NCI-H345 treated with DMSO at 0.1 percent for 48 hours (cell line): ENCODE results near the gene TGFBR3.
"Not testable (repeated sequence)": the region's sequence is repeated elsewhere in the genome, so short reads cannot be mapped to it uniquely, and the experiment has no call there.

Experiments used
- DNase-seq: peaks from one replicate; lab custom pipeline; 2025; ENCODE audit not compliant: unreplicated experiment; lab: John Stamatoyannopoulos, UW

The TGFBR3 gene

DNA sequence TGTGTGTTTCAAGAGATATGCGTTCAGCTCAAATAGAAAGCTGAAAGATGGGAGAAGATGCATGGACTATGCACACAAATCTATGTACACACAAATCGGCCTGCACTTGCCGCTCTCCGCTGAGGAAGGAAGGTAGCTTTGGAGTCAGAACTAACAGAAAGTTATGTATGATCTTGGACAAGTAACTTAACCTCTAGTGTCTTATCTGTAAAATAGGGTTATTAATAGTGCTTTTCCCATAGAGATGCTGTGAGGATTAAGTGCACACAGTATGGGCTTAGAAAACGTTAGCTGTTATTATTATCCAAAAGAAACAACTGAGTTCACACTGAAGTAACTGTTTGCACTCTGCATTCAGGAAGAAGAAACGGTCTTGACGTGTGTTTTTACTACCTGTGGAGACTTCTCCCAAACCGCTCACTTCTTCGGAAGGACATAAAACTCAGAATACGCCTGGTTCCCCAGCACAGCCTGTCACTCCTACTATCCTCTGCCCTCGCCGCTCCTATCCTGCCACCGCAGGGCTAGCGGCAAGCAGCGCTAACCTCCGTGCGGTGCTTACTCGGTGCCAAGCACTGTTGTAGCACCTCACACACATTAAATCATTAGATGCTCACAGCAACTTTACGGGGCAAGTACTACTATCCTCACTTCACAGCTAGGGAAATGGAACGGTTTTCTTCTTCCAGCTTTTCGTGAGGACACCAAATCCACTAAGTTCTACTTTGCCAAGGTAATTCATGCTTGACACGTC lies 1.3 kb downstream of the TGFBR3 start:
- DNase-seq: peak; percentile 9

DNA sequence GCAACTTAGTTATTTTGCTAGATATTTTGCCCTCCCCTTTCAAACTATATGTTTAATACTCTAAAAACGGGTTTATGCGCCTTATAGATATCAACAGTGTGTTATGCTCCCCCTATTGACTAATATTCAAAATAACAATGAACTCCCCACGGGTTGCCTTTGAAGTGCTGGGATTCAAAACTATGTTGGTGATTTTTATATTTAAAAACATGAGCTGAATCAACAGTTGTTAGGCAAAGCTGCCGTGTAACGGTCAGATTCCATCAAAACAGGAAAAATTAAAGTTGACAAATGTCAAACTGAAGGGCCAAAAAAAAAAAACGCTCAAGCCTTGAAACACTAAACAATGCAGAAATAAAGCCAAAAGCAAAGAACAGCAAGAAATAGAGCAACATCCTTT lies 2.5 kb downstream of the TGFBR3 start:
- no peak for DNase-seq

DNA sequence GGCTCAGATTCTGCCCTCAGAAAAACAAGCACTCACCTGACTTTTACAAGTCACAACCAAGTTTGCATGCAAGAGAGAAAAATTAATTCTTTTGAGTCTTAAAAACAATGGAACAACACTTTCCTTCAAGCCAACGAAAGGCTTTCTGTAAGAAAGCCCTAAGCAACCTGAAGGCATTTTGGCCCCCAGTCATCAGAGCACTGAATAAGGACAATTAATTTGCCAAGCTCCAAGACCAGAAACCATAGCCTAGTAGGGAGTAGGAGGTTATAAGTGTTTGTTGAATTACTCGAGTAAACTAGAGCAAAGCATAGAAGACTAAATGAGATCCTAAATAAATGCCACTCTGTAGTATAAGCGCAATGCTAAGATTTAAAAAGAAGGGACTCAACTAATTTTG lies 4.7 kb downstream of the TGFBR3 start:
- DNase-seq: no peak

DNA sequence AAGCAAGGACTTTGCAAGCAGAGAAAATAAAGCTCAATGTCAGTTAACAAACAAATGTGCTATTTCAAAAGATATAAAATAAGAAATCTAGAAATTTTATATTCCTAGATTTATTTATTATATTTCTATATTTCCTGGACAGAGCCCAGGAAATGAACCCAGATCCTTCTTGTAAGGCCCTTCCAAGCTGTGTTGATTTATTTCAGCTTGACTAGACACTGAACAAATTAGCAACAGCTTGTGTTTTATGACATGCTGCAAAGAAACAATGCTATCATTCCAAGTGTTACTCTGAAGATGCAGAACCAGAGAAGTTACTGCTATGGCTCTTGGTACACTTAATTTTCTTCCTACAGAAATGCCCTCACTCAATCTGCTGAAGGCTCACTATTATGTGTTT lies 6.2 kb downstream of the TGFBR3 start:
- no peak for DNase-seq

DNA sequence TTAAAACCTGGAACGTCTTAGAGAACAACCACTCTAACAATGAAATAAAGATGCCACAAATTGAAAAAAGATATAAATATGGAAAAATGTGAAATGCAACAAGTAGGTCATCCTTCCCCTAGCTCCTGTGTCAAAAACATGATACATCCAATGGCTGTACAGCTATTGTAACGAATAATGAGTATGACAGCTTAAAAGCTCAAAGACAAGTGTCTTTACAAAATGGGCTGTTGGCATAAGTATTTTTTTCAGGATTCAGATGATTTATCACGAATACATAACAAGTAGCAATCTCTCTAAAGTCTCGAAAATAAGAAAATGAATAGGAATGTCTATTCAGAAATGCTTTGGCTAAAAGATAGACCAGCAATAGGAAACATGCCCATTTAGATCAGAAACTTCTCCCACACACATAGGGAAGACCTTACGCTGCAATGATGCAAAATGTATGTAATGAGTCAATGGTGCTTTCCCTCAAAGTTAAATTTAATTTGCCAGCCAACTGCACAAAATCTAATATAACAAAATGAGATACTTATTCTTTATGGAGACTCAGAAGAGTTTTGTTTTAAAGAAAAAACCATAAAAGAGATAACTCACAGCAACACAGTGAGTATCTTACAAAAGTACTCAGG lies 8.3 kb downstream of the TGFBR3 start:
- DNase-seq: no peak

DNA sequence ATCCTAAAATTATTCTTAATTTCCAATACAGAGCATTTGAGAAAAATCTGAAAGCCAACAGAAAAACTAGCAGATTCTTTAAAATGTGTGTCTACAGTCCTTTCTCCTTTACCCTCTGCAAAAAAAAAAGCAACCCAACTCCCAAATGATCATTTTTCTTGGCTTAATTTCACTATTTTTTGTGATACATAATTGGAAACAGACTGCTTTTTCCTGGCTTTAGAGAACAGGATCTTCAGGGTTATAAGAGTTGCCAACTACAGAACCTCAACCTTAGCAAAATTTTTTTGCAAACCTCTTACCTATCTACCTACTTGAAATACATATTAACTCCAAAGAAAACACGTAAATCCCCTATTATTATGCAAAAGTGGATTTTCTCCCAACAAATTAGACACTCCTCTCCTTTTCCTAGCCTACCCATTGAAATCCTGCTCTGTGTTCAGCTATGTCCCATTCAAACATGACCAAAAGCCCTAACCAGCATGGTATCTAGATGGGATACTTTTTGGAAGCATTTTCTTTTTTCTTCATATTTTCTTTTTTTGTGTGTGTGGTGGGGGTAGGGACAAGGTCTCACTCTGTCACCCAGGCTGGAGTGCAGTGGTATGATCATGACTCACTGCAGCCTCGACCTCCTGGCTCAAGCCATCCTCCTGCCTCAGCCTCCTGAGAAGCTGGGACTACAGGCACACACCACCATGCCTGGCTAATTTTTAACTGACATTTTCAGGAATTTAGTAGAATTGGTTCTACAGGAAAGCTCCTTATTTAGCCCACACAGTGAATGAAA lies 9.0 kb downstream of the TGFBR3 start:
- no peak for DNase-seq

DNA sequence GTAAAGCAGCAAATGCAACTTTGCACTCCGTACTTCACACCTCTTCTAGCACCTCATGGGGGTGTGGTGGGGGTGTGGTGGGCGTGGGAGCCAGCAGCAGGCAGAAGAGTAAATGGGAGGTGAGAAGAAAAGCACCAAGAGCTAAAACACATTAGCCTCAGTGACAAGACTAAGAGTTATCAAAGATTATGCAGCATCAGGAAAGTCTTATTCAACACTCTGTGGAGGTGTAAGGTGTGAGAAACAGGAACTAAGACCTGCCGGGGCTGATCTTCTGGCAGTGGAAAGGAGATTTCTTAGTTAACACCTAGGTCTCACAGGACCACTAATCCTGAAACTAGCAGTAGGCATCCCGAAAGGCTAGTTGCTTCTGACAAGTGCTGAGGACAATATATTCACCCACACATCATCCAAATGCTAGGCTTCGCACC lies 9.9 kb downstream of the TGFBR3 start:
- no peak for DNase-seq

DNA sequence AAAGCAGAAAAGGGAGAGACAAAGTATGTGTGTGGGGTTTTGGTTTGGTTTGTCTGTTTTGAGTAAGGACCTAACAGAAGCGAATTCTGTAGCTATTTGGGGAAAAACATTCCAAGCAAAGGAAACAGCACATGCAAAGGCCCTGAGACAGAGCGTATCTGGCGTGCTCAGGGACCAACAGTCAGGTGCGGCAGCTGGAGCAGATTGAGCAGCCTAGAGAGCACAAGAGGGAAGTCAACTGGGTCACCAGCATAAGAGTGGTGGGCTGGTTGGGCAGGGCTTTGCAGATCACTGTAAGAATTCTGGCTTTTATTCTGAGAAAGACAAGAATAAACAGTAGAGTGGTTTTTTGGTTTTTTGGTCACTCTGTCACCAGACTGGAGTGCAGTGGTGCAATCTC lies 11.8 kb downstream of the TGFBR3 start:
- DNase-seq: no peak

DNA sequence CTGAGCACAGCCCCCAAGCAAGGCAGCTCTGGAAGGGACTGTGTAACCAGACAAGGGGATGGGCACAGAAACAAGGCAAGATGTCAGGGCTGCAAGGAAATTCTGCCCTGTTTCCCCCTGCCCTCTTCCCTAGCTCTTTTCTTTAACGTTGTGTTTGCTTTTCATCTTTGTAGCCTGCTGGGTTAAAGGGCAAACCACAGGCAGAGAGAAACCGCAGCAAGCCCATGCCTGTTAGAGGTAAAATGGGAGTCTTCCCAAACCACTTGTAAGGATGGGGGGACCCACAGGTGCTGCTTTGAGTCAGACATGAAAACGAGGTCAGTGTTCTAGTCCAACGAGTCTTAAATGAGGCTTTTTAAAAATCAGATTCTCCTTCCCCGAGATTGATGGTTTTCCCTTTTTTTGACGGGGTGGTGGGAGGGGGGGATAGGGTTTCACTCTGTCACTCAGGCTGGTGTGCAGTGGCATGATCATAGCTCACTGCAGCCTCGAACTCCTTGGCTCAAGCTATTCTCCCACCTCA lies 13.3 kb downstream of the TGFBR3 start:
- DNase-seq: no peak

DNA sequence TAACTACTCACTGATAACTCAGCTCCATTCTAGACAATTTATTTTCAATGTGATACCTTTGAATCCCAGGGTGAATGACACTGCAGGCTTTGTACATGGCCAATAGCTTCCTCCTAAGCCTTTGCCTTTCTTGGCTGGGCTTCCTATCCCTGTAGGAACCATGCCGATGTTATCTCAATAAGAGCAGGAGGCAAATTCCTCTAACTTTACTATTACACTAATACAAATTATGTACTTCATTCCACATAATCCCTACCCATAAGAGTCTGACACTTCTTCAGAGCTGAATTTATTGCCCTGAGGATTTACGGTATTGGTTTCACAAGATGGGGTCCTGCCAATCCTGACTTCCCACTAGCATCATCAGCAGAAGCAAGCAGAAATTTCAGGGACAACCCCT lies 14.0 kb downstream of the TGFBR3 start:
- no peak for DNase-seq

DNA sequence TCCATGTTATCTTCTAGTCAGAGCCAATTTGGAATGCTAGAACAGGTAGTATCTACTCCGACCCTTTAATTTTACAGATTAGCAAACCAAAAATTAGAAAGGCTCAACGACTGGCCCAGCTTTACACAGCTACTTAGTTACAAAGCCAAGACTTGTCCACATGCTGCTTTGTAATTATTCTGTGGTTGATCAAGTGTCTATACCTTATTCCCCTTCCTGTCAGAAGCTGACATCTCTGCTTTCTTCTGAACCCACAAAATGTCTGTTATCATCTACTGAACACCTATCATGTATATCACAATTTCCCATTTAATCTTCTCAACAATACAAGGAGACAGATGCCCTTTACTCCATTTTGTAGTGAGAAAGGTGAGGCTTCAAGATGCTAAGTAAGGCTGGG lies 15.6 kb downstream of the TGFBR3 start:
- no peak for DNase-seq

DNA sequence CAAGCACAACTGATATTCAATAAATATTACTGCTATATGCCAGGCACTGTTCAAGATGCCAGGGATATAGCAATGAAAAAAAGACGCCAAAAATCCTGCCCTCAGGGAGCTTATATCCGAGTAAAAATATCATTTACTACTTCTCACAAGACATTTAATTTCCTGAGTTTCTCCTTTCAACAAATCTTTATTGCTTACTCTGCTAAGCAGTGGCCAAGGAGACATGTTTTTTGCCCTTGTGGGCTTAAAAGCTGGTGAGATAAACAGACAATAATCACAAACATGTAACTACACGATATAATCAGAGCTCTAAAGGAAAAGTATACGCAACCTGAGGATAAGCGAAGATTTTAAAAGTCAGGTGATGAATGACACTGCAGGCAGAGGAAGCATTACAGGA lies 19.5 kb downstream of the TGFBR3 start:
- DNase-seq: no peak

DNA sequence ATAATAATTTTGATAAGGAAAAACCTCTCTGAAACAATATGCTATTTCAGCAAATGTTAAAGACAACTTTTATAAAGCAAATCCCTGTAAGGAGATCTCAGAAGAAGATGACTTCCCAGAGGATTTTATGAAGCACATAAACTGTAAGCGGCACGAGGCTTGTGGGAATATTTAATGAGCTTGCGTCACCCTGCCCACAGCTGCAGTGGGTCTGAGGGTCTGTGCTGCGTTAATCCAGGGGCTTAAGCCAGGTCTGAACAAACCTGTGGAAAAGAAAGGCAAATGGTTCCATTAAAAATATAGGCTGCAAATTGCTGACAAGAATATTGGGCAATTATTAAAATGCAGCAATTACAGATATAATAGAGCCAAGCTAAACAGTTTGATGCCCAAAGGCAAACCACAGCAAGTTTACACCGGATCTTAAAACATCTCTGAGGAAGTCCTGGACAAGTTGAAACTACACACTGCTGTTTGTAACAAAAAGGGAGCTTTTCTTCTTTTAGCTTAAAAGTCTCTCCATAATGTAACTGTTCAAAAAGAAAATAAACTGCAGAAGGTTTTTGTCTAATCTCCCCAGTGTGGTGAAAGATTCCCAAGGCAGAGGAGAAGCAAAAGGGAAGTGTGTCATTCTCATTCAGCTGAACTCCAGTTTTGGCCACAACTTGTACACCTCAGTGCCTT lies 21.8 kb downstream of the TGFBR3 start:
- no peak for DNase-seq

DNA sequence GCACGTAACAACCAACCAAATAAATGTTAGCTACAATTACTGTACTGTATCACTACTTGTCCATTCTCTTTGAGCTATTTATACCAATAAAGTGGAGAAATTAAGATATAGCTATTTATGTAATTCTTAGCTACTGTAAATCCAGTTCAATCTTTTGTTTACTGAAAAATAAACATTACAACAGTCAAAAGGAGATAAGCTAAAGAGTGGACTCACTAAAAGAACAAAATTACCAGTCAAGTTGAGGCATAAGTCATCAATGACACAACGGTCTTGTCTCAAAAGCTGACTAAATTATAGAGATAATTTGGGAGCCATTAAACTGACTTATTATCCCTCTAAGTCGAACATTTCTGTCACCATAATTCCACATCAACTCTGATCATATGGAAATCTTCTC lies 22.5 kb downstream of the TGFBR3 start:
- DNase-seq: no peak

DNA sequence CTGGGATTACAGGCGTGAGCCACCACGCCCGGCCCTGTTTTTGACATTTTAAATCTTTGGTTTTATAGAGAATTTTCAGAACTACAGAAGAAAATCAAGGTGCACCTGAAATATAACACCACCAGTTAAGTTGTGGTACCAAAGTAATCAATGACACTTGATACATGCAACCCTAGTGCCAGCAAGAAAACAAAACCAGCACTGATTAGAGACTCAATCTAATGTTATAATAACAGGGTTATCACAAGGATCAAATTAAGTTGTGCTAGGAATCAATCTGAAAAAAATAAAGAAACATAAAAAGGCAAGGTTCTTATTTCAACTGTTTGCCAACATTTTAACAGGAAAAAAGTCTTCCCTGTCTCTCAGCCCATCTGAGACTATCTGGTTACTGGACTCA lies 23.8 kb downstream of the TGFBR3 start:
- DNase-seq: no peak

DNA sequence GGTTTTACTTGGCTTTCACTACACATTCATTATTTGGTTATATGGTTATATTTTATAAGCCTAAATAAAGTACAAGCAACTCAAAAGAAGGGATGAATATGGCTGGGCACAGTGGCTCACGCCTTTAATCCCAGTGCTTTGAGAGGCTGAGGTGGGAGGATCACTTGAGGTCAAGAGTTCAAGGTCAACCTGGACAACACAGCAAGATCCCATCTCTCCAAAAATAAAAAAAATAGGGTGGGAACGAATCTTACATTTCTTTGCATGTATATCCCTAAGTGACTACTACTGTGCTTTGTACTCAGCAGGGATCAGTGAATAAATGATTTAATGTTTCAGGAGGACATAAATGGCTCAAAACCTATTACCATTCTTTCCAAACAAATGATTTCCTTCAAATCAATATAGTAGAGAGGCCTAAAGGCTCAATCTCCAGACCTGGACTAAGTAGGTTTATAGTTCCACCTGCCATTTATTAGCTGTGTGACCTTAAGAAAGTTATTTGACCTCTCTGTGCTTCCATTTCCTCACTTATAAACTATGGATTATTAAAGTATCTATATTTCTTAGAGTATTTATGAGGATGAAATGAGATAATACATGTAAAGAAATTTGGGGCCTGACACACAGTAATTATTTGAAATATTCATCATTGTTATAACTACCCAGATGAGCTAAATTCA lies 28.3 kb downstream of the TGFBR3 start:
- no peak for DNase-seq

DNA sequence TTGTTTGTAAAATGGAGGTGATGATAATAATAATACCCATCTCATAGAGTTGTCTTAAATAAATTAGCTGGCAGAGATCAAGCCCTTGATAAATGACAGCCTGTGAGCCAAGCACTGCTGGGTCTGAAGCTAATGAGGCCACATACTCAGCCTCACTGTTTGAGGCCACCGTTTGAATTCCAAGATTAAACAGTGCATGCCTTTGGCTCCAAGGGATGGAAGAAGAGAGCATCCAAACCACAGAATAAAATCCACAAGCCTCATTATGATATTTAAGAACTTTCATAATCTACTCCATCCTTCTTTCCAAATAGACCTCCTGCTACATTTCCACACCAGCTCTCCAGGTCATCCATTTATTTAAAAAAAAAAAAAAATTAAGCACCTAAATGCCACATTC lies 29.0 kb downstream of the TGFBR3 start:
- no peak for DNase-seq

DNA sequence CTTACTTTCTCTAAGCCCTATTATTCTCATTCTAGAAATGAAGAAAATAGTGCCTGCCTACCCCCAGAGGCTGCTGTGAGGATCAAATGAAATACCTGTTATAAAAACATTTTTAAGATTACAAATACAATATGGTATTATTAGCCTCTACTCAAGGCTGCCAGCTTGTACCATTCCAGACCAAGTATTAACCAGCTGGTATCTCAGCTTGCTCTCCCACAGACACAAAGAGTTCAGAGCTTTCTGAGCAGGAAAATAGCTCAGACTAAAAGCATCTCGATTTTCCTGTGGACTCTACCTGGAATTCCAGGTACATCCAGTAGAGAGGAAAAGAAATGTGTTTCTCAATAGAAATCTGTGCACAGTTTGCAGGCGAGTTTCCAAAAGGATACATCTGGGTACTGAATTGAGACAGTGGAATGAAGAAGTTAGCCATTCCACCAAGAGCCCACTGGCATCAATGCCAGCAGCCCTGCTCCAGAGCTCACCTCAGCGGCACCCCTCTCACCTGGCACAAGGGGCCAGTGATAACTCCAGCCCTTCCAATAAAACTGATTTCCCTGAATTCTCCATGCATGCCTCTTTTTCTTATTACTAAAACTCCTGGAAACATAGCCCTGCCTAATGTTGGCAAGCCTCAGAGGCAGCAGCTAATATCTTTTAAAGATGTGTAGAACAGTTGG lies 31.0 kb downstream of the TGFBR3 start:
- no peak for DNase-seq

DNA sequence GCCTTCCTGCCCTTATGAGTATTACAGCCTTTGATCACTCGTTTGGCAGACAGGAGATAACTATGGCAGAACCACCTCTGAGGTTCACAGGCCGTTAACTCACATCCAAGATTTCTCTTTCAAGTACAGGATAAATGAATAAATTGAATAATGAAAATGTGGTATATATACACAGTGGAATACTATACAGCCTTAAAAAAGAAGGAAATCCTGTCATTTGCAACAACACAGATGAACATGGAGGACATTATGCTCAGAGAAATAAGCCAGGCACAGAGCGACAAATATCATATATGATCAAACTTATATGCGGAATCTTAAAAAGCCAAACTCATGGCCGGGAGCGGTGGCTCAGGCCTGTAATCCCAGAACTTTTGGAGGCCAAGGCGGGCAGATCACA lies 32.6 kb downstream of the TGFBR3 start:
- no peak for DNase-seq

DNA sequence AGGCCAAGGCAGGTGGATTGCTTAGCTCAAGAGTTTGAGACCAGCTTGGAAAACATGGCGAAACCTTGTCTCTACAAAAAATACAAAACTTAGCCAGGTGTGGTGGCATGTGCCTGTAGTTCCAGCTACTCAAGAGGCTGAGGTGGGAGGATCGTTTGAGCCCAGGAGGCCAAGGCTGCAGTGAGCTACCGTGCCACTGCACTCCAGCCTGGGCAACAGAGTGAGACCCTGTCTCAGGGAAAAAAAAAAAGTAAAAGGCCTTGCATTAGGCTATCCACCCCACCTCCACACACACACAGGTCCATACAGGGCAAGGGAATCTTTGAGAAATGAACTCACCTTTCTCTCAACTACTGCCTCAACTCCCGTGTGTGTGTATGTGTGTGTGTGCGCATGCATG lies 33.9 kb downstream of the TGFBR3 start:
- DNase-seq: not testable (repeated sequence)
